Keratinocyte (primary cell): ENCODE results near the gene TRUB1. TPM values are rescaled to one million over a fixed set of nuclear protein-coding genes. Genes with fewer than 3 reads are reported as not detected.
A peak's percentile ranks its signal among the peaks of the same experiment; 100 is the strongest.

Source experiments
- DNase-seq: peaks from one replicate; pipeline ENCODE4 v3.0.0-alpha.2; 2011; ENCODE audit warnings: low read depth, missing footprints, low spot score
- FAIRE-seq: peaks from 2 replicates; lab custom pipeline; 2011; peaks lifted over from hg19 to GRCh38; lab: Jason Lieb, UNC
- H2AFZ ChIP-seq: 2 replicates; pipeline ENCODE4 v1.6.0; 2012; ENCODE audit warnings: low read length, control low read depth, inconsistent platforms; ENCODE audit not compliant: control insufficient read depth
- H3K27ac ChIP-seq: 2 replicates; pipeline ENCODE4 v1.5.1; 2011; ENCODE audit warnings: low read length; ENCODE audit not compliant: control insufficient read depth, insufficient read depth
- H3K27me3 ChIP-seq: 3 replicates; pipeline ENCODE4 v1.6.0; 2011; ENCODE audit warnings: low read length; ENCODE audit not compliant: control insufficient read depth, insufficient read depth; ENCODE audit errors: extremely low read depth
- H3K36me3 ChIP-seq, 2 experiments: 2 replicates in 1 of 2; 3 replicates in 1 of 2; pipeline ENCODE4 v1.5.1; 2011; ENCODE audit warnings: low read length in 2 of 2, mild to moderate bottlenecking in 1 of 2; ENCODE audit not compliant: control insufficient read depth in 2 of 2, insufficient read depth in 2 of 2; ENCODE audit errors: extremely low read depth in 1 of 2
- H3K4me1 ChIP-seq: 3 replicates; pipeline ENCODE4 v1.5.1; 2011; ENCODE audit warnings: low read length; ENCODE audit not compliant: control insufficient read depth, insufficient read depth; ENCODE audit errors: extremely low read depth
- H3K4me2 ChIP-seq: 3 replicates; pipeline ENCODE4 v1.6.0; 2011; ENCODE audit warnings: low read depth, low read length; ENCODE audit not compliant: control insufficient read depth, insufficient read depth; ENCODE audit errors: extremely low read depth
- H3K4me3 ChIP-seq, 3 experiments: fragments of 200-600 bp in 1 of 3; sonication (generic) in 1 of 3; 2 replicates in 2 of 3; 3 replicates in 1 of 3; pipeline ENCODE4 v1.5.1; 2011 to 2016; ENCODE audit warnings: low read length in 3 of 3, mild to moderate bottlenecking in 3 of 3, control low read depth in 2 of 3, inconsistent platforms in 1 of 3, low read depth in 1 of 3, mixed read lengths in 1 of 3, mixed run types in 1 of 3, moderate library complexity in 1 of 3; ENCODE audit not compliant: control insufficient read depth in 2 of 3, insufficient read depth in 2 of 3; ENCODE audit errors: extremely low read depth in 1 of 3
- H3K79me2 ChIP-seq: 2 replicates; pipeline ENCODE4 v1.6.0; 2012; ENCODE audit warnings: low read length; ENCODE audit not compliant: control insufficient read depth, insufficient read depth
- H3K9ac ChIP-seq: 3 replicates; pipeline ENCODE4 v1.6.0; 2011; ENCODE audit warnings: low read length; ENCODE audit not compliant: control insufficient read depth, insufficient read depth; ENCODE audit errors: extremely low read depth
- H3K9me1 ChIP-seq: 3 replicates; pipeline ENCODE4 v1.6.0; 2011; ENCODE audit warnings: low read length; ENCODE audit not compliant: control insufficient read depth, insufficient read depth; ENCODE audit errors: extremely low read depth
- H3K9me3 ChIP-seq: 2 replicates; pipeline ENCODE4 v1.5.1; 2012; ENCODE audit warnings: low read depth, low read length; ENCODE audit not compliant: control insufficient read depth
- H4K20me1 ChIP-seq: 3 replicates; pipeline ENCODE4 v1.6.0; 2011; ENCODE audit warnings: low read length; ENCODE audit not compliant: control insufficient read depth, insufficient read depth; ENCODE audit errors: extremely low read depth
- EZH2 ChIP-seq: IDR thresholded peaks from one replicate; pipeline ENCODE4 v1.6.1; 2012; ENCODE audit warnings: inconsistent platforms, mild to moderate bottlenecking, low read length, moderate library complexity
- dilution Hi-C: fragments of 300-500 bp; cut with MboI; formaldehyde crosslinking; loops from one replicate; pipeline ENCODE4 v1.7.0; 2020; ENCODE audit warnings: low sequenced_read_pairs; ENCODE audit not compliant: extremely low pct_ligation_motif_present
- polyA plus RNA-seq, 5 experiments: library from polyadenylated mRNA; depleted of rRNA in 3 of 5; stranded (reverse) in 3 of 5; stranded (forward) in 1 of 5; unstranded in 1 of 5; fragments of >200 nt; gene quantifications; 1 replicate in 1 of 5; 2 replicates in 3 of 5; 3 replicates in 1 of 5; pipeline versions ENCODE4 v1.2.1 to v1.2.3, GENCODE V29; 2011 to 2012; ENCODE audit warnings: missing spikeins in 2 of 5, low read depth in 1 of 5, low replicate concordance in 1 of 5
- TF ChIP-seq, protein P1 (sequence below), 3 experiments: IDR thresholded peaks in 1 of 3; conservative IDR thresholded peaks in 1 of 3; optimal IDR thresholded peaks in 1 of 3; 2 replicates in 2 of 3; 3 replicates in 1 of 3; pipeline versions ENCODE3 to v1.5.1; 2011; ENCODE audit warnings: low read length in 3 of 3, mild to moderate bottlenecking in 3 of 3, moderate library complexity in 2 of 3, control low read depth in 1 of 3, inconsistent platforms in 1 of 3; ENCODE audit not compliant: insufficient read depth in 2 of 3; ENCODE audit errors: extremely low read depth in 1 of 3

Gene TRUB1
- polyA plus RNA-seq, 1 donor (not counting 4 experiments of a cell fraction or from before 2014, with no cell fraction given): 20.5 TPM

DNA sequence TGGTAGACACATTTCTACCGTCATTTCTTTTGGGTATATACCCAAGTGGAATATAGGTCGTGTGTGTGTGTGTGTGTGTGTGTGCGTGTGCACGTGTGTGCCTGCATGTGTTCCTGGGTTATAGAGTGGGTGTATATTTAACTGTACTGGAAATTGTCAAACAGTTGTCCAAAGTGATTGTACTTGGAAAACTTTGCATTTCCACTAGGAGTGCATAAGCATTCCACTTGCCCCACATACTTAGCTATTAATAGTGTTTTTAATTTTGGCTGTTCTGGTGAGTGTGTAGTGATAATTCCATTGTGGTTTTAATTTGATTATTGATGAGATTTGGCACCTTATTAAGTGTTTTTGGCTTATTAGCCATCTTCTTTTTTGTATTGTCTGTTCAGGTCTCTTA is 25.9 kb downstream of the TRUB1 start:
- FAIRE-seq: no peak

DNA sequence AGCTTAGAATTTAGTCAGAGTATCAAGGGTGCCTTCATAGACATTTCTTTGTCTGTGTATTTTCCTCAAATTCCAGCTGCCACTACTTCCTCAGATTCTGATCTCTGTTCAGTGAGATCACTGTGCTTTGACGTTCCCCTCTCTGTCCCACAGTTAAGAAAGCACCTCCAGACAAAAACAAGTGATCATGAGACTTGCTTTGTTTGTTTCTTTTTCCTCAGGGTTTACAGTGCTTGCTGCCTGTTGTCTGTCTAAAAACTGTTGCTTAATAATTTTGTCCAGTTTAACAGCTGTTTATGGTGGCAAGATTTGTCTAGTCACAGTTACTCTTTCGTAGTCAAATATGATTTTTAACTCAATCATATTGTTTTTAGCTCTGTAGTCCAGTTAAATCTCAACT is 29.1 kb downstream of the TRUB1 start:
- no peaks in the 10 kb centered on the region for H3K9me3 ChIP-seq
- H3K9ac ChIP-seq: no peak overlapping the region
- no peak overlapping the region for H2AFZ ChIP-seq
- DNase-seq (no peak), FAIRE-seq (peak; percentile 77)
- dilution Hi-C loops: no loop called here
- TF ChIP-seq EZH2: no peak
- TF ChIP-seq, protein P1, sequence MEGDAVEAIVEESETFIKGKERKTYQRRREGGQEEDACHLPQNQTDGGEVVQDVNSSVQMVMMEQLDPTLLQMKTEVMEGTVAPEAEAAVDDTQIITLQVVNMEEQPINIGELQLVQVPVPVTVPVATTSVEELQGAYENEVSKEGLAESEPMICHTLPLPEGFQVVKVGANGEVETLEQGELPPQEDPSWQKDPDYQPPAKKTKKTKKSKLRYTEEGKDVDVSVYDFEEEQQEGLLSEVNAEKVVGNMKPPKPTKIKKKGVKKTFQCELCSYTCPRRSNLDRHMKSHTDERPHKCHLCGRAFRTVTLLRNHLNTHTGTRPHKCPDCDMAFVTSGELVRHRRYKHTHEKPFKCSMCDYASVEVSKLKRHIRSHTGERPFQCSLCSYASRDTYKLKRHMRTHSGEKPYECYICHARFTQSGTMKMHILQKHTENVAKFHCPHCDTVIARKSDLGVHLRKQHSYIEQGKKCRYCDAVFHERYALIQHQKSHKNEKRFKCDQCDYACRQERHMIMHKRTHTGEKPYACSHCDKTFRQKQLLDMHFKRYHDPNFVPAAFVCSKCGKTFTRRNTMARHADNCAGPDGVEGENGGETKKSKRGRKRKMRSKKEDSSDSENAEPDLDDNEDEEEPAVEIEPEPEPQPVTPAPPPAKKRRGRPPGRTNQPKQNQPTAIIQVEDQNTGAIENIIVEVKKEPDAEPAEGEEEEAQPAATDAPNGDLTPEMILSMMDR (optimal IDR thresholded peaks at IDR 0.05 in 1 of 3, IDR thresholded peaks at IDR 0.05 in 1 of 3, conservative IDR thresholded peaks at IDR 0.05 in 1 of 3; ENCODE audit: extremely low read depth in 1 of 3, insufficient read depth in 2 of 3, low read length in 3 of 3): no peak
- peaks cover 44% of the 10 kb centered on the region for H3K79me2 ChIP-seq
- H4K20me1 ChIP-seq: no peaks in the 10 kb centered on the region
- peaks cover 2% of the 10 kb centered on the region for H3K9me1 ChIP-seq
- peaks cover 4 to 10% of the 10 kb centered on the region in 2 experiments for H3K36me3 ChIP-seq
- H3K27ac ChIP-seq: no peak overlapping the region
- H3K4me1 ChIP-seq: no peaks in the 10 kb centered on the region
- H3K27me3 ChIP-seq: no peaks in the 10 kb centered on the region
- no peak overlapping the region for H3K4me3 ChIP-seq
- no peak overlapping the region for H3K4me2 ChIP-seq

More for the DNA sequence above, 25.9 kb downstream of the TRUB1 start:
- Histone ChIP-seq H4K20me1 (no peaks in the 10 kb centered on the region), H3K4me1 (no peaks in the 10 kb centered on the region), H3K9ac (no peak overlapping the region), H3K9me3 (no peaks in the 10 kb centered on the region), H3K79me2 (peaks cover 35% of the 10 kb centered on the region), H3K9me1 (peaks cover 2% of the 10 kb centered on the region), H2AFZ (no peak overlapping the region), H3K4me3 (no peak overlapping the region), H3K4me2 (no peak overlapping the region), H3K27me3 (no peaks in the 10 kb centered on the region), H3K36me3 (peaks cover 6 to 10% of the 10 kb centered on the region in 2 experiments), H3K27ac (no peak overlapping the region)
- dilution Hi-C loops: no loop called here
- no peak for DNase-seq
- no peak for TF ChIP-seq EZH2
- TF ChIP-seq, protein P1 (optimal IDR thresholded peaks at IDR 0.05 in 1 of 3, IDR thresholded peaks at IDR 0.05 in 1 of 3, conservative IDR thresholded peaks at IDR 0.05 in 1 of 3; ENCODE audit: extremely low read depth in 1 of 3, insufficient read depth in 2 of 3, low read length in 3 of 3): no peak
